Loucy (cell line): ENCODE measurements around the gene DHX9.

Experiments
- H2AFZ ChIP-seq: fragments of 200-600 bp; sonication (generic); 2 replicates; pipeline ENCODE4 v1.6.0; 2016; ENCODE audit warnings: antibody characterized with exemption, mild to moderate bottlenecking, low read length, moderate library complexity
- H3F3A ChIP-seq: fragments of 200-600 bp; 2 replicates; pipeline ENCODE4 v1.6.0; 2016; ENCODE audit warnings: antibody characterized with exemption, low read depth, mild to moderate bottlenecking
- H3K27me3 ChIP-seq: fragments of 200-600 bp; sonication (generic); 2 replicates; pipeline ENCODE4 v1.6.1; 2014; ENCODE audit warnings: low read length, mild to moderate bottlenecking; ENCODE audit not compliant: insufficient read depth, poor library complexity, severe bottlenecking
- H3K36me3 ChIP-seq: fragments of 200-600 bp; sonication (generic); 2 replicates; pipeline ENCODE4 v1.6.1; 2016; ENCODE audit warnings: low read length; ENCODE audit not compliant: insufficient read depth
- H3K4me1 ChIP-seq: fragments of 200-600 bp; sonication (generic); 2 replicates; pipeline ENCODE4 v1.5.1; 2014; ENCODE audit warnings: low read length, mild to moderate bottlenecking; ENCODE audit not compliant: insufficient read depth, poor library complexity, severe bottlenecking
- H3K4me2 ChIP-seq: fragments of 200-600 bp; sonication (generic); 2 replicates; pipeline ENCODE4 v1.6.0; 2014; ENCODE audit warnings: antibody characterized with exemption, low read length, low read depth, mild to moderate bottlenecking; ENCODE audit not compliant: poor library complexity, severe bottlenecking
- H3K4me3 ChIP-seq: fragments of 200-600 bp; sonication (generic); 2 replicates; pipeline ENCODE4 v1.5.1; 2014; ENCODE audit warnings: low read length, mild to moderate bottlenecking, mixed read lengths; ENCODE audit not compliant: poor library complexity, severe bottlenecking
- H3K79me2 ChIP-seq: fragments of 200-600 bp; sonication (generic); 2 replicates; pipeline ENCODE4 v1.6.1; 2014; ENCODE audit warnings: low read length; ENCODE audit not compliant: insufficient read depth
- H3K9ac ChIP-seq: fragments of 200-600 bp; sonication (generic); 2 replicates; pipeline ENCODE4 v1.6.0; 2014; ENCODE audit warnings: mild to moderate bottlenecking, low read depth, low read length, moderate library complexity; ENCODE audit not compliant: poor library complexity, severe bottlenecking
- H3K9me2 ChIP-seq: fragments of 200-600 bp; sonication (generic); replicated peaks from 2 replicates; pipeline ENCODE4 v1.6.1; 2016; ENCODE audit warnings: low read depth, low read length, mixed read lengths
- H3K9me3 ChIP-seq: fragments of 200-600 bp; sonication (generic); 2 replicates; pipeline ENCODE4 v1.6.1; 2014; ENCODE audit warnings: mild to moderate bottlenecking, antibody characterized with exemption, low read length, low read depth; ENCODE audit not compliant: insufficient read depth
- H4K20me1 ChIP-seq: fragments of 200-600 bp; sonication (generic); 2 replicates; pipeline ENCODE4 v1.6.0; 2014; ENCODE audit warnings: antibody characterized with exemption, low read length, mild to moderate bottlenecking; ENCODE audit not compliant: insufficient read depth, poor library complexity, severe bottlenecking
- CTCF ChIP-seq: fragments of 200-600 bp; sonication (generic); conservative IDR thresholded peaks from 2 replicates; pipeline ENCODE4 v1.5.1; 2014; ENCODE audit warnings: mild to moderate bottlenecking, antibody characterized with exemption, low read length
- EZH2phosphoT487 ChIP-seq: fragments of 200-600 bp; IDR thresholded peaks from 2 replicates; pipeline ENCODE4 v1.6.1; 2018; ENCODE audit warnings: antibody characterized with exemption, mild to moderate bottlenecking, moderate library complexity, borderline replicate concordance

DHX9 gene

GRCh38 chr1:182860658-182861057 lies 21.5 kb downstream of the DHX9 start:
- peaks cover 82% of the 10 kb centered on the region for H4K20me1 ChIP-seq
- no peaks in the 10 kb centered on the region for H3K9me2 ChIP-seq
- TF ChIP-seq EZH2phosphoT487, result no peak
- no peak for TF ChIP-seq CTCF
- H3K9me3 ChIP-seq, result no peaks in the 10 kb centered on the region
- H3F3A ChIP-seq, result no peaks in the 10 kb centered on the region
- H3K27me3 ChIP-seq, result no peaks in the 10 kb centered on the region
- H3K9ac ChIP-seq, result no peak overlapping the region
- H2AFZ ChIP-seq, result no peak overlapping the region
- peaks cover 100% of the 10 kb centered on the region for H3K36me3 ChIP-seq
- H3K79me2 ChIP-seq, result peaks cover 53% of the 10 kb centered on the region
- no peak overlapping the region for H3K4me3 ChIP-seq
- peaks cover 5% of the 10 kb centered on the region for H3K4me1 ChIP-seq
- H3K4me2 ChIP-seq, result no peak overlapping the region

- Histone ChIP-seq H3K79me2 (peaks cover 52% of the 10 kb centered on the region), H3F3A (no peaks in the 10 kb centered on the region), H3K9me3 (no peaks in the 10 kb centered on the region), H3K36me3 (peaks cover 100% of the 10 kb centered on the region), H3K27me3 (no peaks in the 10 kb centered on the region), H4K20me1 (peaks cover 79% of the 10 kb centered on the region), H3K9me2 (no peaks in the 10 kb centered on the region), H3K4me2 (no peak overlapping the region), H2AFZ (no peak overlapping the region), H3K9ac (no peak overlapping the region), H3K4me3 (no peak overlapping the region), H3K4me1 (peaks cover 5% of the 10 kb centered on the region)
- TF ChIP-seq CTCF, result no peak
- TF ChIP-seq EZH2phosphoT487, result no peak
Observed at GRCh38 chr1:182861994-182862393, 22.8 kb downstream of the DHX9 start.

- Histone ChIP-seq H4K20me1 (peaks cover 76% of the 10 kb centered on the region), H3K9me2 (no peaks in the 10 kb centered on the region), H3K4me1 (peaks cover 5% of the 10 kb centered on the region), H3K79me2 (peaks cover 49% of the 10 kb centered on the region), H3K9ac (no peak overlapping the region), H3K4me2 (no peak overlapping the region), H3K36me3 (peaks cover 100% of the 10 kb centered on the region), H3F3A (no peaks in the 10 kb centered on the region), H2AFZ (no peak overlapping the region), H3K27me3 (no peaks in the 10 kb centered on the region), H3K4me3 (no peak overlapping the region), H3K9me3 (no peaks in the 10 kb centered on the region)
- no peak for TF ChIP-seq CTCF
- TF ChIP-seq EZH2phosphoT487, result no peak
Observed at GRCh38 chr1:182862827-182863226, 23.7 kb downstream of the DHX9 start.
